ENCODE results near the gene MCRS1. TPM values are rescaled to one million over a fixed set of nuclear protein-coding genes. Genes with fewer than 3 reads are reported as not detected.
"Not testable (repeated sequence)": the region's sequence is repeated elsewhere in the genome, so short reads cannot be mapped to it uniquely, and the experiment has no call there.

The MCRS1 gene
- total RNA-seq, 2 experiments from 2014 or later: 57.1 to 61.1 TPM

- H3K27ac Mint-ChIP-seq: no peak overlapping the region
- DNase-seq (no peak), ATAC-seq (no peak)
- ChIA-PET CTCF (interaction anchor here (1.1 to 1.9 kb wide), 6 partner anchors 10 to 449 kb away, joined by 3 to 8 read pairs (median 3); no protein-coding TSS in a partner anchor), POLR2A (interaction anchor here (0.9 to 1.8 kb wide), 2 partner anchors 24 to 30 kb away, joined by 4 read pairs; no protein-coding TSS in a partner anchor)
- H3K9me3 Mint-ChIP-seq: no peaks in the 10 kb centered on the region
- no peaks in the 10 kb centered on the region for H3K36me3 Mint-ChIP-seq (ENCODE audit: low read depth)
- H3K4me1 Mint-ChIP-seq (ENCODE audit: low read depth): peaks cover 9% of the 10 kb centered on the region
- intact Hi-C loops (cut with micrococcal nuclease): no loop called here
- peaks cover 22% of the 10 kb centered on the region for H3K27me3 Mint-ChIP-seq
- TF ChIP-seq CTCF (IDR thresholded peaks at IDR 0.05): no peak
- peak overlapping the region; percentile 67 for H3K4me3 Mint-ChIP-seq
Measured at GRCh38 chr12:49537231-49537751, 30.7 kb downstream of the MCRS1 start.

GRCh38 chr12:49536526-49537071, 31.3 kb downstream of the MCRS1 start:
- peaks cover 9% of the 10 kb centered on the region for H3K4me1 Mint-ChIP-seq (ENCODE audit: low read depth)
- no peaks in the 10 kb centered on the region for H3K9me3 Mint-ChIP-seq
- no peak overlapping the region for H3K27ac Mint-ChIP-seq
- peaks cover 22% of the 10 kb centered on the region for H3K27me3 Mint-ChIP-seq
- DNase-seq: no peak
- ATAC-seq: no peak
- ChIA-PET POLR2A (no interaction called here), CTCF (interaction anchor here (0.8 to 1.9 kb wide), 9 partner anchors 10 to 194 kb away, joined by 3 to 8 read pairs (median 3); partner anchors contain the start of gene DNAJC22)
- H3K4me3 Mint-ChIP-seq: no peak overlapping the region
- H3K36me3 Mint-ChIP-seq (ENCODE audit: low read depth): no peaks in the 10 kb centered on the region
- intact Hi-C loops (cut with micrococcal nuclease): no loop called here
- no peak for TF ChIP-seq CTCF (IDR thresholded peaks at IDR 0.05)

- TF ChIP-seq CTCF (IDR thresholded peaks at IDR 0.05): no peak
- ATAC-seq (no peak), DNase-seq (no peak)
- POLR2A ChIA-PET: no interaction called here
- Mint-ChIP-seq H3K27ac (no peak overlapping the region), H3K9me3 (no peaks in the 10 kb centered on the region), H3K4me3 (no peak overlapping the region), H3K36me3 (ENCODE audit: low read depth) (no peaks in the 10 kb centered on the region), H3K27me3 (peaks cover 22% of the 10 kb centered on the region), H3K4me1 (ENCODE audit: low read depth) (peaks cover 9% of the 10 kb centered on the region)
- intact Hi-C loops (cut with micrococcal nuclease): no loop called here
- CTCF ChIA-PET: interaction anchor here (0.8 to 1.8 kb wide), 6 partner anchors 9 to 189 kb away, joined by 3 to 8 read pairs (median 3); partner anchors contain the start of gene DNAJC22
Measured at GRCh38 chr12:49535921-49536525, 31.9 kb downstream of the MCRS1 start.

- Mint-ChIP-seq H3K36me3 (ENCODE audit: low read depth) (no peaks in the 10 kb centered on the region), H3K9me3 (no peaks in the 10 kb centered on the region), H3K4me1 (ENCODE audit: low read depth) (peaks cover 6% of the 10 kb centered on the region), H3K4me3 (no peak overlapping the region), H3K27ac (no peak overlapping the region), H3K27me3 (peaks cover 19% of the 10 kb centered on the region)
- no peak for TF ChIP-seq CTCF (IDR thresholded peaks at IDR 0.05)
- no peak for DNase-seq
- ChIA-PET POLR2A (interaction anchor here (1.0 kb wide), 1 partner anchor 50 kb away, joined by 4 read pairs; no protein-coding TSS in a partner anchor), CTCF (interaction anchor here (0.7 to 1.8 kb wide), 5 partner anchors 176 to 238 kb away, joined by 3 to 8 read pairs (median 4); no protein-coding TSS in a partner anchor)
- intact Hi-C loops (cut with micrococcal nuclease): no loop called here
- ATAC-seq: no peak
Measured at GRCh38 chr12:49534731-49535278, 33.1 kb downstream of the MCRS1 start.

- peaks cover 16% of the 10 kb centered on the region for H3K27me3 Mint-ChIP-seq
- H3K4me1 Mint-ChIP-seq (ENCODE audit: low read depth); H3K9me3 Mint-ChIP-seq; DNase-seq; H3K4me3 Mint-ChIP-seq; H3K36me3 Mint-ChIP-seq (ENCODE audit: low read depth); intact Hi-C loops (cut with micrococcal nuclease); ATAC-seq; H3K27ac Mint-ChIP-seq: not testable (repeated sequence)
- POLR2A ChIA-PET: interaction anchor here (1.0 kb wide), 1 partner anchor 51 kb away, joined by 4 read pairs; no protein-coding TSS in a partner anchor
- CTCF ChIA-PET: interaction anchor here (0.6 to 1.6 kb wide), 4 partner anchors 176 to 492 kb away, joined by 3 to 5 read pairs (median 4); no protein-coding TSS in a partner anchor
Measured at GRCh38 chr12:49534122-49534521, 33.8 kb downstream of the MCRS1 start.

All from activated CD8-positive, alpha-beta T cell treated with anti-CD3 and anti-CD28 coated beads for 36 hours (primary cell).